Mesodermal cell (in vitro differentiated cells): ENCODE data around the gene TPRA1.

ENCODE experiments used
- H3K27ac ChIP-seq: 2 replicates; pipeline ENCODE4 v1.7.0; 2013; ENCODE audit warnings: mild to moderate bottlenecking, low read depth, low read length, moderate library complexity; ENCODE audit not compliant: severe bottlenecking
- H3K36me3 ChIP-seq: 2 replicates; pipeline ENCODE4 v1.7.1; 2013; ENCODE audit warnings: mild to moderate bottlenecking, low read length, moderate library complexity; ENCODE audit not compliant: control insufficient read depth, insufficient read depth
- H3K4me1 ChIP-seq: one replicate; pipeline ENCODE4 v1.7.1; 2013; ENCODE audit warnings: mild to moderate bottlenecking, low read length; ENCODE audit not compliant: insufficient read depth, control insufficient read depth, poor library complexity, severe bottlenecking
- H3K4me3 ChIP-seq: 2 replicates; pipeline ENCODE4 v1.7.0; 2013; ENCODE audit warnings: low read length, control low read depth, mild to moderate bottlenecking; ENCODE audit not compliant: insufficient read depth, poor library complexity, severe bottlenecking; ENCODE audit errors: extremely low read depth
- H3K9me3 ChIP-seq: 2 replicates; pipeline ENCODE4 v1.7.1; 2013; ENCODE audit warnings: mild to moderate bottlenecking, low read length, moderate library complexity; ENCODE audit not compliant: control insufficient read depth
- WGBS, 2 experiments: methylation state at CpG; one replicate each; pipeline ENCODE4 v1.1.5; 2013; ENCODE audit warnings: missing lambda C conversion rate in 2 of 2; ENCODE audit not compliant: insufficient coverage in 2 of 2; 5-methylcytosine and 5-hydroxymethylcytosine counted together

TPRA1 gene

DNA sequence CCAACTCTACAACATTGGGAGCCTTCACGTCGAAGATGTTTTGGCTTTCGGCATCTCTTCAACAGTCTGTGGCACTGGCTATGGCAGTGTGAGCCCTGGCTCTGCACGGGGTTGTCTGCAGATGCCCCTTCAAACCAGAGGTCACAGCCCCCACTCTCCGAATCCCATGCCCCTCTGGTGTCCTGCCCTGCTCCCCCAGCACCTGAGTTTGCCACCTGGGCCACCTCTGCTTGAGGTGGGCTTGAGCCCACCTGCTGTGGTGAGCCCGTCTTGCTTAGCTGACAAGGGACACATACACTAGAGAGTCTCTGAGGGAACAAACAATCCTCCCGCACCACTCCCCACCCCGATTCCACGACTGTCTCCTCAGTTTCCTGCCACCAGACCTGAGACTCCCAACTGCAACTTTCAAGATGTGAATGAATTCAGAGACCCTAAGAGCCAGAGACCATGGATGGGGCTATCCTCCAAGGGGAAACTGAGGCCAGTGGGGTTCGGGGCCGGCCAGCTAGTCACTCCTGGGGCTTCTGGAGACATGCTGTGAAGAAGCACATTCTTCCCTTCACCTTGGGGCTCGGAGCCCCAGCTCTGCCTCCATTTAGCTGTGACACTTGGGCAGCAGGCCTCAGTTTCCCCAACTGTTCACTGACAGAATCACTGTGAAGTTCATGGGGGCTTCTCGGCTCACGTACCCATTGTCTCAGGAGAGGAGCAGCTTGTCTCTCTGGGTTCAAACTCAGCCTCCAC is 44.6 kb downstream of the TPRA1 start:
- Histone ChIP-seq H3K36me3 (no peaks in the 10 kb centered on the region), H3K4me3 (no peak overlapping the region), H3K27ac (no peak overlapping the region), H3K9me3 (no peaks in the 10 kb centered on the region), H3K4me1 (no peaks in the 10 kb centered on the region)
- 92 to 94% methylated on average over 12 to 13 of the region's 14 CpGs for WGBS, 2 experiments

- H3K9me3 ChIP-seq, result no peaks in the 10 kb centered on the region
- no peak overlapping the region for H3K4me3 ChIP-seq
- H3K36me3 ChIP-seq, result no peaks in the 10 kb centered on the region
- WGBS, 2 experiments, result 100% methylated on average over 2 to 6 of the region's 8 CpGs
- no peaks in the 10 kb centered on the region for H3K4me1 ChIP-seq
- H3K27ac ChIP-seq, result no peak overlapping the region
Observed at GRCh38 chr3:127545216-127545615, 45.3 kb downstream of the TPRA1 start.

- H3K36me3 ChIP-seq, result no peaks in the 10 kb centered on the region
- no peaks in the 10 kb centered on the region for H3K9me3 ChIP-seq
- H3K4me1 ChIP-seq, result no peaks in the 10 kb centered on the region
- no peak overlapping the region for H3K4me3 ChIP-seq
- WGBS, 2 experiments, result 82 to 89% methylated on average over 6 to 9 of the region's 9 CpGs
- H3K27ac ChIP-seq, result no peak overlapping the region
Observed at GRCh38 chr3:127544803-127545201, 45.7 kb downstream of the TPRA1 start.

DNA sequence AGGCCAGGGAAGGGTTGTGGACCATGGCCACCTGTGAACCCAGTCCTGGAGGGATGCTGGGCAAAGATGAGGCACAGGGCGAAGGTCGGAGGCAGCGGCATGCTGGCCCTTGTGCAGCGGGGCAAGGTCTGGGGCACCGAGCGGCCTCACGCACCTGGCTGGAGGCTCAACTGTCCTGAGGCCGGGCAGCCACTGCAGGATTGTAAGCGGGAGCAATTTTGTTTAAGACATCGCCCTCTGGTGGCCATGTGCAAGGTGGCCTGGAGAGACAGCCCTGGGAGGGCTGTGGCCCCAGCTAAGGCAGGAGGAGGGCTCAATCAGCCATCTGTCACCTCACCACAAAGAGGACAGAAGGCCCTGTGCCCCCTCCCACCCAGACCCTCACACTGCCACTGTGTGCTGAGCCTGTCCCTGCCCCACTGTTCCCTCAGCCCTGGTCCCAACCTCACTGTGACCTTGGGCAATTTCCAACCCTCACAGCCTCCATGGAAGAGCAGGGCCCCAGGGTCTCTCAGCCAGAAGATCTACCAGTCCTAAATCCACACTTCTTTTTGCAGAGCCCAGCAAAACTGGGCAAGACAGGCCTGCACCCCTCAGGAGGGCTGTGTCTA is 46.2 kb downstream of the TPRA1 start:
- H3K4me3 ChIP-seq, result no peak overlapping the region
- H3K4me1 ChIP-seq, result no peaks in the 10 kb centered on the region
- no peaks in the 10 kb centered on the region for H3K9me3 ChIP-seq
- 21 to 22% methylated on average over 7 to 10 of the region's 10 CpGs for WGBS, 2 experiments
- H3K36me3 ChIP-seq, result no peaks in the 10 kb centered on the region
- no peak overlapping the region for H3K27ac ChIP-seq

DNA sequence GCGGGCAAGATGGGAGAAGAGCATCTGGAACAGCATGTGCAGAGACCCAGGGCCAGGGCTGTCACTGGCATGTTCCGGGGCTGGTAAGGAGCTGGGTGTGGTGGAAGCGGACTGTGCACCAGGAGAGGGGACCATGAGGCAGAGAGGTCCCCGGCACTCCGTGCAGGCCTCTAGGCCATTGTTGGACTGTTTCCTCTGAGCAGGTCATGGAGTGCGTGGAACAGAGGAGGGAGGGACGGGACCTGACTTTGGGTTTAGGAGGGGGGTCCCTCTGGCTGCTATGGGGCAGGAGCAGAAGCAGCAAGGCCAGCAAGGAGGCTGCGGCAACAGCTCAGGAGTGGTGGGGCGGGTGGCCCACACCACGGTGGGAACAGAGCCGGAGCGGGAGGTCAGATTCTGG is 47.1 kb downstream of the TPRA1 start:
- no peaks in the 10 kb centered on the region for H3K9me3 ChIP-seq
- WGBS, 2 experiments, result 87 to 99% methylated on average over 8 to 12 of the region's 12 CpGs
- H3K27ac ChIP-seq, result no peak overlapping the region
- no peak overlapping the region for H3K4me3 ChIP-seq
- H3K4me1 ChIP-seq, result no peaks in the 10 kb centered on the region
- no peaks in the 10 kb centered on the region for H3K36me3 ChIP-seq

- Histone ChIP-seq H3K36me3 (no peaks in the 10 kb centered on the region), H3K27ac (no peak overlapping the region), H3K9me3 (no peaks in the 10 kb centered on the region), H3K4me1 (no peaks in the 10 kb centered on the region), H3K4me3 (no peak overlapping the region)
- WGBS, 2 experiments, result 92 to 93% methylated on average over 13 to 14 of the region's 14 CpGs
Observed at GRCh38 chr3:127542441-127542952, 48.0 kb downstream of the TPRA1 start.

DNA sequence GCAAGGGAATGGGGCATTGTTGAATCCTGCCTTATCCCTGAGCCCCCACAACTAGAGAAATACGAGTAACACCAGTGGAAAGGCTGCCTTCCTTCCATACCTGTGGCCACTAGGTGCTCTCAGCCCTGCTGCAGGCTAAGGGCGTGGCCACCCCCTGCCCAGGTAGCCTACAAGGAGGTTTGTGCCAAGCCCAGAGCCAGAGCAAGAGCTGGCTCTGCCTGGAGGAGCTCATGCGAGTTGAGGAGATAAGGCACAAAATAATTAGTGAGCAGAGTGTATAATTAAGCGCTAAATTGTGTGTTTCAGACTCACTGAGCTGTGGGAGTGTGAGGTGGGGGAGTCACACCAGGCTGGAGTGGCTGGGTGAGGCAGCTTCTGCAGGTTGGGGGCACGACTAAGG is 49.2 kb downstream of the TPRA1 start:
- no peaks in the 10 kb centered on the region for H3K4me1 ChIP-seq
- no peaks in the 10 kb centered on the region for H3K36me3 ChIP-seq
- WGBS, 2 experiments, result 86 to 88% methylated on average over 4 to 5 of the region's 5 CpGs
- no peaks in the 10 kb centered on the region for H3K9me3 ChIP-seq
- H3K27ac ChIP-seq, result no peak overlapping the region
- no peak overlapping the region for H3K4me3 ChIP-seq

DNA sequence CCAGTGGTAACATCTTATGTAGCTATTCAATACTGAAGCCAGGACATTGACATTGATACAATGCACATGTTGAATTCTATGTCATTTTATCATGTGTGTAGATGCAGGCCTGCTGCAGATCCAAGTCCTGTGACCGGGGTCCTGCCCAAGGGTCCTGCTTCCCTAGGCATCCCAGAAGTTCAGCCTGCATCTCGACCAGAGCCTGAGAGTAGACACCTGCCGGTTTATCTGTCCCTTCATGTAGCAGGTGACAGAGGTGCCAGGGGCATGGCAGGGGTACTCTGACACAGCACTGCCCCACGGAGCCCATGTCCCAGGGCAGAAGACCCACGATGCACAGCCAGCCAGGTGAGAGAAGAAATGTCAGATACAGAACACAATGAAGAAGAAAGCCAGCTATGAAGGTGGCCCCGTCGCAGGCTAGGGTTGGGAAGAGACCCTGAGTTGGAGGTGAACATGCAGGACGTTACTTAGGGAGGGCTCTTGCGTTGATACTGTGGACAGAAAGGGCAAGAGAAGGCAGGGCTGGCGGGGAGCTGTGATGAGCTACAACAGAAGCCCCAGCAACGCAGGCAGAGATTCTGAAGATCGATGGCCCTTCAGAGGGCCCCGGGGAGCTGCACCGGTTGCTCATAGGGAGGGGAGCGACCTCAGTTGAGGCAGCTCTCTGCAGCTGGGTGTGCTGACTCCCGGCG is 51.0 kb downstream of the TPRA1 start:
- H3K27ac ChIP-seq, result no peak overlapping the region
- 85 to 90% methylated on average over 16 of the region's 17 CpGs for WGBS, 2 experiments
- H3K4me3 ChIP-seq, result no peak overlapping the region
- no peaks in the 10 kb centered on the region for H3K9me3 ChIP-seq
- no peaks in the 10 kb centered on the region for H3K36me3 ChIP-seq
- no peaks in the 10 kb centered on the region for H3K4me1 ChIP-seq

DNA sequence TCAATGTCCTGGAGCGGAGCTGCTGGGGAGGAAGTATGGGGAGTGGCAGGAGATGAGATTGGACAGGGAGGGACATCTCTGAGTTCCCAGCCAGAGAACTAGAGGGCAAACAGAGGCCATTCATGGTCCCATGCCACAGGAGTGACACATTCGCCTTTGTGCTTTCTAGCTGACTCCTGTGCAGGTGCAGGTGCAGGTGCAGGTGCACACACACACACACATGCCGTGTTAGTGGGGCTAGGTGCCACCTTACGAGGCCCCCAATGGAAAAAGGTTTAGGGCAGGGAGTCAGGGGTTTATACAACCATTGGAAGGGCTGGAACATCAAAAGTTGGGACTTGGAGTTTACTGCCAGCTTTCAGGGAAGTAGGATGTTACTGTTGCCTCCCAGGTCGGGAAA is 52.0 kb downstream of the TPRA1 start:
- no peak overlapping the region for H3K27ac ChIP-seq
- H3K4me1 ChIP-seq, result no peaks in the 10 kb centered on the region
- H3K9me3 ChIP-seq, result no peaks in the 10 kb centered on the region
- H3K36me3 ChIP-seq, result no peaks in the 10 kb centered on the region
- no peak overlapping the region for H3K4me3 ChIP-seq
- 83 to 86% methylated on average over 2 to 3 of the region's 5 CpGs for WGBS, 2 experiments

- Histone ChIP-seq H3K4me3 (no peak overlapping the region), H3K4me1 (no peaks in the 10 kb centered on the region), H3K36me3 (no peaks in the 10 kb centered on the region), H3K9me3 (no peaks in the 10 kb centered on the region), H3K27ac (no peak overlapping the region)
- 86 to 91% methylated on average over 14 to 15 of the region's 22 CpGs for WGBS, 2 experiments
Observed at GRCh38 chr3:127536830-127537812, 53.4 kb downstream of the TPRA1 start.
